HG02588 (cell line): ENCODE results near the gene PBX4.

Source experiments
- ATAC-seq: cut with Tn5 transposase; IDR thresholded peaks from one replicate; pipeline ENCODE4 v1.9.1; 2021; ENCODE audit warnings: mild to moderate bottlenecking, moderate library complexity; ENCODE audit not compliant: unreplicated experiment

Gene PBX4

GRCh38 chr19:19649580-19649995 is 31.1 kb upstream of the PBX4 start:
- ATAC-seq: no peak

GRCh38 chr19:19649155-19649554 is 30.7 kb upstream of the PBX4 start:
- ATAC-seq: no peak

- ATAC-seq: no peak
Observed at GRCh38 chr19:19647037-19647835, 28.7 kb upstream of the PBX4 start.

GRCh38 chr19:19645233-19645870 is 26.9 kb upstream of the PBX4 start:
- no peak for ATAC-seq

GRCh38 chr19:19644054-19644388 is 25.5 kb upstream of the PBX4 start:
- ATAC-seq: no peak

- peak; percentile 70 for ATAC-seq
Observed at GRCh38 chr19:19643158-19644053, 24.9 kb upstream of the PBX4 start, which contains the start of gene GMIP. TSS of gene GMIP (minus strand) at chr19:19643657. CDS start at chr19:19643529, 128 bp downstream.

GRCh38 chr19:19642506-19643157 is 24.1 kb upstream of the PBX4 start:
- no peak for ATAC-seq

- no peak for ATAC-seq
Observed at GRCh38 chr19:19637523-19638251, 19.2 kb upstream of the PBX4 start.

- no peak for ATAC-seq
Observed at GRCh38 chr19:19637186-19637522, 18.7 kb upstream of the PBX4 start.

- ATAC-seq: no peak
Observed at GRCh38 chr19:19636573-19637185, 18.2 kb upstream of the PBX4 start.

- no peak for ATAC-seq
Observed at GRCh38 chr19:19635313-19635702, 16.8 kb upstream of the PBX4 start.

GRCh38 chr19:19634516-19635312 is 16.2 kb upstream of the PBX4 start:
- ATAC-seq: no peak

- ATAC-seq: no peak
Observed at GRCh38 chr19:19633711-19634515, 15.4 kb upstream of the PBX4 start.

- ATAC-seq: no peak
Observed at GRCh38 chr19:19632661-19633060, 14.2 kb upstream of the PBX4 start.

GRCh38 chr19:19631346-19631745 is 12.9 kb upstream of the PBX4 start:
- no peak for ATAC-seq

GRCh38 chr19:19630426-19630825 is 11.9 kb upstream of the PBX4 start:
- ATAC-seq: no peak

GRCh38 chr19:19630062-19630414 is 11.6 kb upstream of the PBX4 start:
- ATAC-seq: no peak

GRCh38 chr19:19628501-19629134 is 10.1 kb upstream of the PBX4 start:
- ATAC-seq: peak; percentile 14
